GM19397 (cell line): ENCODE data around the gene SLC1A3.
"Not testable (repeated sequence)": the region's sequence is repeated elsewhere in the genome, so short reads cannot be mapped to it uniquely, and the experiment has no call there.

ENCODE experiments used
- ATAC-seq: cut with Tn5 transposase; IDR thresholded peaks from one replicate; pipeline ENCODE4 v1.9.1; 2021; ENCODE audit warnings: mild to moderate bottlenecking, moderate library complexity; ENCODE audit not compliant: unreplicated experiment

Gene SLC1A3

GRCh38 chr5:36606428-36607113 is at the start of gene SLC1A3:
Gene SLC1A3 (plus strand): TSS chr5:36606606. CDS start chr5:36608424, 1,818 bp downstream.
- peak; percentile 84 for ATAC-seq

GRCh38 chr5:36558641-36559040 is 47.8 kb upstream of the SLC1A3 start:
- ATAC-seq: no peak

- ATAC-seq: no peak
Measured at GRCh38 chr5:36561601-36562000, 44.8 kb upstream of the SLC1A3 start.

- no peak for ATAC-seq
Measured at GRCh38 chr5:36569491-36569890, 36.9 kb upstream of the SLC1A3 start.

- no peak for ATAC-seq
Measured at GRCh38 chr5:36570301-36571095, 35.9 kb upstream of the SLC1A3 start.

GRCh38 chr5:36571401-36572042 is 34.9 kb upstream of the SLC1A3 start:
- ATAC-seq: no peak

GRCh38 chr5:36573438-36573837 is 33.0 kb upstream of the SLC1A3 start:
- ATAC-seq: no peak

- ATAC-seq: no peak
Measured at GRCh38 chr5:36575361-36575781, 31.0 kb upstream of the SLC1A3 start.

- no peak for ATAC-seq
Measured at GRCh38 chr5:36576721-36577120, 29.7 kb upstream of the SLC1A3 start.

- not testable (repeated sequence) for ATAC-seq
Measured at GRCh38 chr5:36579858-36580257, 26.5 kb upstream of the SLC1A3 start.

- ATAC-seq: no peak
Measured at GRCh38 chr5:36581070-36581469, 25.3 kb upstream of the SLC1A3 start.

GRCh38 chr5:36584009-36584875 is 22.2 kb upstream of the SLC1A3 start:
- ATAC-seq: no peak

- ATAC-seq: no peak
Measured at GRCh38 chr5:36585701-36586100, 20.7 kb upstream of the SLC1A3 start.

- ATAC-seq: no peak
Measured at GRCh38 chr5:36587354-36587753, 19.1 kb upstream of the SLC1A3 start.

GRCh38 chr5:36589735-36590134 is 16.7 kb upstream of the SLC1A3 start:
- ATAC-seq: not testable (repeated sequence)

GRCh38 chr5:36590513-36591286 is 15.7 kb upstream of the SLC1A3 start:
- no peak for ATAC-seq

- no peak for ATAC-seq
Measured at GRCh38 chr5:36593867-36594266, 12.5 kb upstream of the SLC1A3 start.

- ATAC-seq: no peak
Measured at GRCh38 chr5:36596247-36596646, 10.2 kb upstream of the SLC1A3 start.

- ATAC-seq: no peak
Measured at GRCh38 chr5:36596756-36597155, 9.7 kb upstream of the SLC1A3 start.

GRCh38 chr5:36598045-36598444 is 8.4 kb upstream of the SLC1A3 start:
- no peak for ATAC-seq
